B cell (primary cell): Measurements from ENCODE around the gene NOL4L.

Source experiments
- CTCF ChIP-seq: fragments of 200-600 bp; IDR thresholded peaks from one replicate; pipeline ENCODE4 v1.8.0; 2022; ENCODE audit warnings: antibody characterized with exemption, mild to moderate bottlenecking
- EZH2 ChIP-seq: IDR thresholded peaks from 2 replicates; pipeline ENCODE4 v1.6.1; 2012; ENCODE audit warnings: borderline replicate concordance, low read depth, mild to moderate bottlenecking, moderate library complexity, low read length; ENCODE audit not compliant: insufficient read depth, poor library complexity, severe bottlenecking

DNA sequence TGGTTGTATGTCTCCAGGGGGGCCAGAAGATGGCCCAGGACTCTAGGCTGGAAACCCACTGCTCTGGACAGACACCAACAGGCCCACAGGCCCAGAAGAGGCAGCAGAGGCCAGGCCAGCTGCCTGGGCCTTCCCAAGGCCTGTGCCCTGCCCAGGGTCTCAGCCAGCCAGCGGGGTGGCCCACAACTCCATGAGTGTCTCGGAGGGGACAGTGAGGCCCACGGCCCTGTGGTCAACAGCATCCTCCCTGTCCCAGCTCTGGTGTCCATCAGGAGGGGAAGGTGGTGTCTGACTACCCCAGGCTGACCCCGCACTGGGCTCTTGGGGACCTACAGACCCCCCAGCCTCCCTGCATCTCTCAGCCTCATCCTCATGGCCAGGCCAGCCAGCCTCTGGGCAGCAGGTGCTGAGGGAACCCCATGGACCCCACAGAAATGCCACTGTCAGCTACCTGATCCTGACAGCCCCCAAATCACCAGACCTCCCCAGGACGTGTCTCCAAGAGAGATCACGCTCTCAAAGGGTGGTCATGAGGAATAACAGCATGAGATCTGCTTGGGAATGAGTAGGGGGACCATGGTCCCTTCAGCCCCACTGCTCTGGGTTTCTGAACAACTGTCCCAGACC lies 112.4 kb downstream of the NOL4L start:
- TF ChIP-seq CTCF (no peak), EZH2 (no peak)
